ENCODE measurements around the gene FRG2. TPM values are rescaled to one million over a fixed set of nuclear protein-coding genes. Genes with fewer than 3 reads are reported as not detected.
"Not testable (repeated sequence)": the region's sequence is repeated elsewhere in the genome, so short reads cannot be mapped to it uniquely, and the experiment has no call there.

FRG2 gene
- total RNA-seq, 1 experiment from 2014 or later = not detected

DNA sequence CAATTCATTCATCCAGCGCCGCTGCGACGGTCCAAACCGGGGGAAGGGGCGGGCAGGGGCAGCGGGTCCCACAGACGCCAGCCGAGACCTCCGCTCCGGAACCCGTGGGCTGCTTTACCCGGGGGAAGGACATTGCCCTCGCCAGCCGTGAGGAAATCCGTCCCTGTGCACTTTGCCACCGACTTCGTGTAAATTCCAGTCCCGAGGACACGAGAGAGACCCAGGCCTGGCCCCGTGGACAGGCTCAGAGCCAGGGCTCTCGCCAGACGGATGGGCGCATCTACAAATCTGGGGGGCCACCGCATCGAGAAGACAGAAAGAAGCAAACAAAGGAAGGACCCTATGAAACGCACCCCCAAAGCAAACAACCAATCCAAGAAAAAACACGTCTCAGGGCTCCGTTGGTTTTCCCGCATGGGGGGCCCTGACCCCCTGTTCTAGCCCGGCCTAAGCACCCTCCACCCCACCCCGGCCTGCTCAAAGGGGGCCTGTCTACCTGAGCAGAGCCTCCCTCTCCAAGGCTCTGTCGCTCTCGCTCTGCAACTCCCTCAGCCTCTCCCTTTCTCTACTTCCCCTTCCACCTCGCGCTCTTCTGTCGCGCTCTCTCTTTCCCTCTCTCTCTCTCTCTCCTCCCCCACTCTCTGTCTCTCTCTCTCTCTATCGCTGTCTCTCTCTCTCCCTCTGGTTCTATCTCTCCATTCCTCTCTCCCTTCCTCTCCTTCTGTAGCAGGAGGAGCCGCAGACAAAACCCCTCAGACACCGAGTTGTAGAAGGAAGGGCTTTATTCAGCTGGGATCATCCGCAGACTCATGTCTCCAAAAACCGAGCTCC, 11.3 kb downstream of the FRG2 start (continued):
- TF ChIP-seq ZNF274 (IDR thresholded peaks at IDR 0.05; ENCODE audit: low read depth, low read length) (no peak), EGR1 (IDR thresholded peaks at IDR 0.05; ENCODE audit: low read depth) (no peak)

DNA sequence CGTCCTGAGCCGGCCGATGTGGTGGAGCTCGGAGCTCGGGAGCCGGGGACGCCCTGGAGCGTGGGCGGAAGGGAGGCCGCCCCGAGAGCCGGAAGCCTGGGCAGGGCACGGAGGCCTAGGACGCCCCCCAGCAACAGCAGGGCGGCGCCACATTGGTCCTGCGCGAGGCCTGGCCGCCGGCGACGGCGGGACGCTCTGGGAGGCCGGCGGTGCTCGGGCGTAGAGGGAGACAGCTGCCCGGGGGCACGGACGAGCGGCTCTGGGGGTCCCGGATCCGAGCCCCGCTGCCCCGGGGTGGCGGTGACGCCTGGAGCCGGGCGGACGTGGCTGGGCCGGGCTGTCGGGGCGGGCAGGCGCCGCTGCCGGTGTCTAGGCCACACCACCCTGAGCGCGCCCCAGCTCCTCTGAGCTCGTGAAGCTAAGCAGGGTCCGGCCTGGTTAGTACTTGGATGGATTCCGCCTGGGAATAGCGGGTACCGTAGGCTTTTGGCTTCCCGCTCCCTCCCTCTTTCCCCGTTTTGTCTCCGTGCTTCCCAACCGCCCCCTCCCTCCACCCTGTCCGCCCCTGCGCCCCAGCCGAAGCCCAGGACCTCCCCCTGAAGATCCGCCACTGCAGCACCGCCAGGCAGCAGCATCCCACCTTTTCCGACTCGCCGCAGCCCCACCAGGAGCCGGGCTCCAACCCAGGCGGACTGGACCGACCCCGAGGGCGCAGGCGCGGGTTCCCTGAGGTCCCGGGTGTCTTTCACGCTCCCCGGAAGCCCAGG, 12.1 kb downstream of the FRG2 start:
- H3K4me3 ChIP-seq (replicated peaks in 1 of 2; ENCODE audit: low read depth in 1 of 2, low read length in 2 of 2) = no peak overlapping the region
- H3K27me3 ChIP-seq (ENCODE audit: insufficient read depth, low read length) = no peaks in the 10 kb centered on the region
- intact Hi-C loops (cut with micrococcal nuclease) = no loop called here
- H3K9me3 ChIP-seq (ENCODE audit: control insufficient read depth in 1 of 2, insufficient read depth in 1 of 2, low read depth in 1 of 2, low read length in 2 of 2) = no peaks in the 10 kb centered on the region
- H3K4me2 ChIP-seq (ENCODE audit: low read length) = no peak overlapping the region
- no peak overlapping the region for H3K9ac ChIP-seq (ENCODE audit: low read length)
- no peaks in the 10 kb centered on the region for H3K79me2 ChIP-seq (ENCODE audit: insufficient read depth, low read length)
- DNase-seq (ENCODE audit: low read depth, low spot score) (no peak), ATAC-seq (no peak)
- ChIA-PET POLR2A (no interaction called here), CTCF (no interaction called here), RAD21 (ENCODE audit: low non-redundant PET in 1 of 2, low total read pairs in 2 of 2, uncharacterized antibody in 2 of 2, unreplicated experiment in 2 of 2) (no interaction called here)
- H2AFZ ChIP-seq (ENCODE audit: low read depth, low read length, poor library complexity, severe bottlenecking) = no peak overlapping the region
- TF ChIP-seq TCF7L2 (IDR thresholded peaks at IDR 0.05; ENCODE audit: borderline replicate concordance, extremely low read depth, insufficient read depth, insufficient read length) (no peak), EZH2phosphoT487 (IDR thresholded peaks at IDR 0.05; ENCODE audit: borderline replicate concordance) (no peak), ZFX (IDR thresholded peaks at IDR 0.05) (no peak), FOSL1 (IDR thresholded peaks at IDR 0.05; ENCODE audit: low read depth) (no peak), SIN3A (IDR thresholded peaks at IDR 0.05; ENCODE audit: low read depth) (no peak), SP1 (IDR thresholded peaks at IDR 0.05; ENCODE audit: low read depth) (no peak), RAD21 (IDR thresholded peaks at IDR 0.05; ENCODE audit: low read depth) (no peak), POLR2AphosphoS5 (IDR thresholded peaks at IDR 0.05; ENCODE audit: low read depth, low read length) (no peak), ELF1 (IDR thresholded peaks at IDR 0.05; ENCODE audit: borderline replicate concordance, low read depth) (no peak), CEBPB (IDR thresholded peaks at IDR 0.05; ENCODE audit: low read depth) (no peak), YY1 (IDR thresholded peaks at IDR 0.05; ENCODE audit: extremely low read depth, insufficient replicate concordance, low read depth, low read length) (no peak), ZNF274 (IDR thresholded peaks at IDR 0.05; ENCODE audit: low read depth, low read length) (no peak)
- TF ChIP-seq, protein P1, sequence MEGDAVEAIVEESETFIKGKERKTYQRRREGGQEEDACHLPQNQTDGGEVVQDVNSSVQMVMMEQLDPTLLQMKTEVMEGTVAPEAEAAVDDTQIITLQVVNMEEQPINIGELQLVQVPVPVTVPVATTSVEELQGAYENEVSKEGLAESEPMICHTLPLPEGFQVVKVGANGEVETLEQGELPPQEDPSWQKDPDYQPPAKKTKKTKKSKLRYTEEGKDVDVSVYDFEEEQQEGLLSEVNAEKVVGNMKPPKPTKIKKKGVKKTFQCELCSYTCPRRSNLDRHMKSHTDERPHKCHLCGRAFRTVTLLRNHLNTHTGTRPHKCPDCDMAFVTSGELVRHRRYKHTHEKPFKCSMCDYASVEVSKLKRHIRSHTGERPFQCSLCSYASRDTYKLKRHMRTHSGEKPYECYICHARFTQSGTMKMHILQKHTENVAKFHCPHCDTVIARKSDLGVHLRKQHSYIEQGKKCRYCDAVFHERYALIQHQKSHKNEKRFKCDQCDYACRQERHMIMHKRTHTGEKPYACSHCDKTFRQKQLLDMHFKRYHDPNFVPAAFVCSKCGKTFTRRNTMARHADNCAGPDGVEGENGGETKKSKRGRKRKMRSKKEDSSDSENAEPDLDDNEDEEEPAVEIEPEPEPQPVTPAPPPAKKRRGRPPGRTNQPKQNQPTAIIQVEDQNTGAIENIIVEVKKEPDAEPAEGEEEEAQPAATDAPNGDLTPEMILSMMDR (IDR thresholded peaks at IDR 0.05 in 2 of 3, conservative IDR thresholded peaks at IDR 0.05 in 1 of 3; ENCODE audit: borderline replicate concordance in 1 of 3, insufficient read depth in 1 of 3, low read depth in 2 of 3, low read length in 2 of 3) = no peak
- no peaks in the 10 kb centered on the region for H4K20me1 ChIP-seq (ENCODE audit: insufficient read depth)
- no peaks in the 10 kb centered on the region for H3K9me2 ChIP-seq (ENCODE audit: insufficient read depth)
- no peaks in the 10 kb centered on the region for H3K36me3 ChIP-seq (ENCODE audit: control insufficient read depth in 1 of 2, insufficient read depth in 2 of 2, low read length in 2 of 2)
- BruUV-seq (replicated peaks) = no TSS peak
- no peak overlapping the region for H3K27ac ChIP-seq (ENCODE audit: low read depth, low read length)
- H3K4me1 ChIP-seq (ENCODE audit: control insufficient read depth in 1 of 2, insufficient read depth in 2 of 2, low read length in 2 of 2) = no peaks in the 10 kb centered on the region

DNA sequence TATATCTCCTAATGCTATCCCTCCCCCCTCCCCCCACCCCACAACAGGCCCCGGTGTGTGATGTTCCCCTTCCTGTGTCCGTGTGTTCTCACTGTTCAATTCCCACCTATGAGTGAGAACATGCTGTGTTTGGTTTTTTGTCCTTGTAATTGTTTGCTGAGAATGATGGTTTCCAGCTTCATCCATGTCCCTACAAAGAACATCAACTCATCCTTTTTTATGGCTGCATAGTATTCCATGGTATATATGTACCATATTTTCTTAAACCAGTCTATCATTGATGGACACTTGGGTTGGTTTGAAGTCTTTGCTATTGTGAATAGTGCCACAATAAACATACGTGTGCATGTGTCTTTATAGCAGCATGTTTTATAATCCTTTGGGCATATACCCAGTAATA, 37.1 kb downstream of the FRG2 start:
- H4K20me1 ChIP-seq (ENCODE audit: insufficient read depth); DNase-seq (ENCODE audit: low read depth, low spot score); H3K27ac ChIP-seq (ENCODE audit: low read depth, low read length); POLR2A ChIA-PET; H3K36me3 ChIP-seq (ENCODE audit: control insufficient read depth in 1 of 2, insufficient read depth in 2 of 2, low read length in 2 of 2); H3K27me3 ChIP-seq (ENCODE audit: insufficient read depth, low read length); CTCF ChIA-PET; H3K79me2 ChIP-seq (ENCODE audit: insufficient read depth, low read length); H3K9me3 ChIP-seq (ENCODE audit: control insufficient read depth in 1 of 2, insufficient read depth in 1 of 2, low read depth in 1 of 2, low read length in 2 of 2); H3K9ac ChIP-seq (ENCODE audit: low read length); H3K4me2 ChIP-seq (ENCODE audit: low read length); intact Hi-C loops (cut with micrococcal nuclease); BruUV-seq (replicated peaks); H3K4me1 ChIP-seq (ENCODE audit: control insufficient read depth in 1 of 2, insufficient read depth in 2 of 2, low read length in 2 of 2); ATAC-seq; H3K9me2 ChIP-seq (ENCODE audit: insufficient read depth); H2AFZ ChIP-seq (ENCODE audit: low read depth, low read length, poor library complexity, severe bottlenecking); H3K4me3 ChIP-seq (replicated peaks in 1 of 2; ENCODE audit: low read depth in 1 of 2, low read length in 2 of 2); RAD21 ChIA-PET (ENCODE audit: low non-redundant PET in 1 of 2, low total read pairs in 2 of 2, uncharacterized antibody in 2 of 2, unreplicated experiment in 2 of 2): not testable (repeated sequence)
